Neural cell (in vitro differentiated cells): Measurements from ENCODE around the gene MIB1.

Source experiments
- CTCF ChIP-seq: fragments of 450-650 bp; IDR thresholded peaks from 2 replicates; pipeline ENCODE4 v1.5.1; 2014; ENCODE audit warnings: antibody characterized with exemption, mild to moderate bottlenecking, moderate library complexity; ENCODE audit not compliant: poor library complexity, severe bottlenecking
- EP300 ChIP-seq: fragments of 450-650 bp; conservative IDR thresholded peaks from 2 replicates; pipeline ENCODE4 v1.6.1; 2014; ENCODE audit warnings: antibody characterized with exemption, mild to moderate bottlenecking, moderate library complexity; ENCODE audit not compliant: poor library complexity, severe bottlenecking
- EZH2 ChIP-seq: fragments of 200-600, 300-800 bp; shearing (Covaris generic), sonication (generic); IDR thresholded peaks from 2 replicates; pipeline ENCODE4 v1.6.1; 2014; ENCODE audit warnings: antibody characterized with exemption, low read length, borderline replicate concordance, mild to moderate bottlenecking; ENCODE audit not compliant: insufficient read depth, poor library complexity, severe bottlenecking
- MXI1 ChIP-seq: fragments of 450-650 bp; conservative IDR thresholded peaks from 2 replicates; pipeline ENCODE4 v1.6.1; 2014; ENCODE audit warnings: antibody characterized with exemption, mild to moderate bottlenecking; ENCODE audit not compliant: poor library complexity, severe bottlenecking
- POLR2AphosphoS5 ChIP-seq: IDR thresholded peaks from 2 replicates; pipeline ENCODE4 v1.6.1; 2012
- RAD21 ChIP-seq: fragments of 450-650 bp; conservative IDR thresholded peaks from 2 replicates; pipeline ENCODE4 v1.6.1; 2014; ENCODE audit warnings: antibody characterized with exemption, mild to moderate bottlenecking, moderate library complexity
- SMC3 ChIP-seq: fragments of 450-650 bp; conservative IDR thresholded peaks from 2 replicates; pipeline ENCODE4 v1.6.1; 2014; ENCODE audit warnings: antibody characterized with exemption, mild to moderate bottlenecking, moderate library complexity; ENCODE audit not compliant: poor library complexity

- TF ChIP-seq SMC3: no peak
- no peak for TF ChIP-seq CTCF
- TF ChIP-seq EP300: no peak
- no peak for TF ChIP-seq POLR2AphosphoS5
- no peak for TF ChIP-seq EZH2
- no peak for TF ChIP-seq MXI1
- no peak for TF ChIP-seq RAD21
Observed at GRCh38 chr18:21889570-21889969, 149.0 kb downstream of the MIB1 start.
